HG03139 (cell line): ENCODE measurements around the gene MEMO1.
A peak's percentile ranks its signal among the peaks of the same experiment; 100 is the strongest.
"Not testable (repeated sequence)": the region's sequence is repeated elsewhere in the genome, so short reads cannot be mapped to it uniquely, and the experiment has no call there.

Experiments
- ATAC-seq: cut with Tn5 transposase; IDR thresholded peaks from one replicate; pipeline ENCODE4 v1.9.1; 2021; ENCODE audit not compliant: unreplicated experiment

The MEMO1 gene

GRCh38 chr2:32010670-32011484 lies at the start of gene MEMO1:
Gene MEMO1, minus strand, starts transcription at chr2:32011008. Its CDS starts 761 bp downstream, at chr2:32010247.
- peak; percentile 56 for ATAC-seq

- ATAC-seq = no peak
Observed at GRCh38 chr2:32060266-32060665, 49.5 kb upstream of the MEMO1 start.

GRCh38 chr2:32058130-32058529 lies 47.3 kb upstream of the MEMO1 start:
- ATAC-seq = no peak

- not testable (repeated sequence) for ATAC-seq
Observed at GRCh38 chr2:32054583-32054982, 43.8 kb upstream of the MEMO1 start.

GRCh38 chr2:32051836-32052439 lies 41.1 kb upstream of the MEMO1 start:
- ATAC-seq = no peak

- ATAC-seq = no peak
Observed at GRCh38 chr2:32043561-32043960, 32.8 kb upstream of the MEMO1 start.

- peak; percentile 70 for ATAC-seq
Observed at GRCh38 chr2:32039447-32040219, 28.8 kb upstream of the MEMO1 start, which contains the start of gene DPY30. Gene DPY30, minus strand, starts transcription at chr2:32039805. Its CDS starts 349 bp downstream, at chr2:32039456.

GRCh38 chr2:32034198-32034887 lies 23.5 kb upstream of the MEMO1 start:
- not testable (repeated sequence) for ATAC-seq

GRCh38 chr2:32018789-32019482 lies 8.1 kb upstream of the MEMO1 start:
- not testable (repeated sequence) for ATAC-seq

- ATAC-seq = no peak
Observed at GRCh38 chr2:32012872-32013271, 2.1 kb upstream of the MEMO1 start.

- no peak for ATAC-seq
Observed at GRCh38 chr2:32011485-32011960, 715 bp upstream of the MEMO1 start.

GRCh38 chr2:32010280-32010669 lies 533 bp downstream of the MEMO1 start:
- ATAC-seq = peak; percentile 41

- ATAC-seq = peak; percentile 16
Observed at GRCh38 chr2:32009516-32010256, 1.1 kb downstream of the MEMO1 start.

- no peak for ATAC-seq
Observed at GRCh38 chr2:32008805-32009515, 1.8 kb downstream of the MEMO1 start.

GRCh38 chr2:32007121-32007391 lies 3.8 kb downstream of the MEMO1 start:
- no peak for ATAC-seq

GRCh38 chr2:32005371-32005976 lies 5.3 kb downstream of the MEMO1 start:
- ATAC-seq = no peak

- no peak for ATAC-seq
Observed at GRCh38 chr2:32003791-32004190, 7.0 kb downstream of the MEMO1 start.

- ATAC-seq = no peak
Observed at GRCh38 chr2:32002406-32002805, 8.4 kb downstream of the MEMO1 start.

GRCh38 chr2:31999438-31999837 lies 11.4 kb downstream of the MEMO1 start:
- no peak for ATAC-seq
